Effector memory CD4-positive, alpha-beta T cell (primary cell): ENCODE measurements around the gene ANXA6.

ENCODE experiments used
- DNase-seq, 3 donors: peaks; one replicate each; pipeline ENCODE4 v3.0.0-alpha.2; 2020
- H3K27ac ChIP-seq: 2 replicates; pipeline ENCODE4 v1.7.0; 2013; ENCODE audit warnings: mild to moderate bottlenecking, low read length, moderate library complexity; ENCODE audit not compliant: insufficient read depth, poor library complexity, severe bottlenecking
- H3K27me3 ChIP-seq: replicated peaks from 2 replicates; pipeline ENCODE4 v1.7.0; 2013; ENCODE audit warnings: mild to moderate bottlenecking, low read length; ENCODE audit not compliant: insufficient read depth, control insufficient read depth, poor library complexity, severe bottlenecking
- H3K36me3 ChIP-seq: 2 replicates; pipeline ENCODE4 v1.7.0; 2013; ENCODE audit warnings: mild to moderate bottlenecking, low read length, moderate library complexity; ENCODE audit not compliant: control insufficient read depth, insufficient read depth
- H3K4me1 ChIP-seq: 2 replicates; pipeline ENCODE4 v1.7.0; 2013; ENCODE audit warnings: low read length, mild to moderate bottlenecking; ENCODE audit not compliant: control insufficient read depth, insufficient read depth, poor library complexity, severe bottlenecking
- H3K4me3 ChIP-seq: 2 replicates; pipeline ENCODE4 v1.7.0; 2013; ENCODE audit warnings: low read length, low read depth, mild to moderate bottlenecking; ENCODE audit not compliant: insufficient read depth, poor library complexity, severe bottlenecking
- H3K9me3 ChIP-seq: 2 replicates; pipeline ENCODE4 v1.7.0; 2013; ENCODE audit warnings: mild to moderate bottlenecking, low read length, moderate library complexity; ENCODE audit not compliant: control insufficient read depth

The ANXA6 gene

DNA sequence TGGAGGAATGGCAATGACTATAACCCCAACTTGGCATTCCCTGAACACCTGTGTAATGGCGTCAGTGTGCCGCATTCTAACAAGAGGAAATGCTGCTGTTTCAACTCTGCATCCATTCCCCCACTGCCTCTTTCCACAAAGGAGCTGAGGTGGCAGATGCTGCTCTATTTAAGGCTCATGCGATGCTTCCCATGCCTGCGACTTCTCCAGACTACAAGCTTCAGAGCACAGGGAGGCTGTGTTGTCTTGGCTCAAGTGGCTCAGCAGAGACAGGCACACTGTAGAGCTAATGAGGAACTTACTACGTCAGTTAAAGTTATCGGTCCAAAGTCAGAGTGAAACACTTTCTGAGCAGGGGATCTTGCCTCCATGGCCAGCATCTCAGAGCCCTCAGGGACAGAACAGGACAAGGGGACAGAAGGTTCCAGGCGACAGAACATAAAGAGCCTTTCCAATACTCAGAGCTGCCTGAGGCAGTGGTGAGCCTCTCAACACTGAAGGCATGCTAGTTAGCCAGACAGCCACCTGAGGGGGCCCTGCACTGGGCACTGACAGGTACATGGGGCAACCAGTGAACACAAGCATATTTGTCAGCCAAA, 98.6 kb downstream of the ANXA6 start:
- no peak overlapping the region for H3K27ac ChIP-seq
- DNase-seq: no peak
- H3K27me3 ChIP-seq: no peaks in the 10 kb centered on the region
- H3K4me1 ChIP-seq: peaks cover 13% of the 10 kb centered on the region
- peaks cover 96% of the 10 kb centered on the region for H3K36me3 ChIP-seq
- H3K9me3 ChIP-seq: no peaks in the 10 kb centered on the region
- H3K4me3 ChIP-seq: no peak overlapping the region

DNA sequence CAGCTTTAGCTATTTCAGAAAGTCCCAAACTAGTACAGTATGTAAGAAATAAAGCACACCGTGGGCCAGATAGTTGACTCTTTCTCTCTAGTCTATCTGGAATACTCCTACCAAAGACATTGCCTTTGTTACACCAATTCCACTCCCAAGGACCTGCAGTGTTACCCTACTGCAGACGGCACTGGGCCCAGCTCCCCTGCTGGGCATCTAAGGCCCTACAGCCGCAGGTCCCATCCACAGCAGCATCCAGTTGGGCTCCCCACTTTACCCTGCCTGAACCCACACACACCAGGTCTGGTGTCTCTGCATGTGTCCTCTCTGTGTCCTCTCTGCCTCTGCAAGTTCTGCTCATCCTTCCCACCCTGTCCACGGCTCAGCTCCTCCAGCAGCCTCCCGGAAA, 99.3 kb downstream of the ANXA6 start:
- H3K36me3 ChIP-seq: peaks cover 96% of the 10 kb centered on the region
- H3K4me3 ChIP-seq: no peak overlapping the region
- no peak overlapping the region for H3K27ac ChIP-seq
- no peaks in the 10 kb centered on the region for H3K27me3 ChIP-seq
- no peak for DNase-seq
- no peaks in the 10 kb centered on the region for H3K9me3 ChIP-seq
- H3K4me1 ChIP-seq: peaks cover 13% of the 10 kb centered on the region

DNA sequence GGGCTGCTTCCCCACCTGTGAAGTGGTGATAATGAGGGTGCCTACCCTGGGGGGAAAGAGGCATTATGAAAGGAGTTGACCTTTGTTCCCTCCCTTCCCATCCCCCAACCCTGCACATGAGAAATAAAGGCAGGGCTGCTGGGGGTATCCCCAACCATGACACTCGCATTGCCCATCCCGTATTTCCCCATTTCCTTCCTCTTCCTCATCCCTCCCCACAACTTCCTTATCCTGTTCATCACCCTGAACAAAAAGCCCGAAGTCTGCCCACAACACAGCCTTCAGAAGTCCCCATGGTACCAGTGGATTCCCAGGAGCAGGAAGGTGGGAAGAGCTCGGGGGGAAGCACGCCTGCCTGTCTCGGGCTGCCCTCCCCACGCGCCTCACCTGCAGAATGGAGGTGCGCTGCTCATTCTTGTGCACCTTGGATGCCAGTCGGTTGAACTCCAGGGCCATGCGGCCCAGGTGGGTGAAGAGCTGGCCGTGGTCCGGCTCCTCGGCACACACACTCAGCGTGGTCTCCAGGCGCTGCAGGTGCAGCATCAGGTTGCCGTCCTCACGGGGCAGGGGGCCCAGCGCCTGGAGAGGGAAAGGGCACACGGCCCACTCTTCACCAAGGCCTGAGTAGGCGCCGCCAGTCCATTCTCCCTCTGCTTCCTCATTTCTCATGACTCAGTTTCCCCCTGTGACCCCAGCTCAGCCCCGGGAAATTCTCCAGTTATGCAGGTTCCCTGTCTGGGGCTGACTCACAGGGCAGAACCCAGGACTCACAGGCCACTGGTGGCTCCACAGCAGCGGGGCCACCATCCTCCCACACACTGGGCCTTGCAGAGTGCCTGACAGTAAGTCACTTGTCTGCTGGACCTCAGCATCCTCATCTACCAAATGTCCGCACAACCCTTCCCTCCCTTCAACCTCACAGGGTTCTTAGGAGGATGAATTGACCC, 100.9 kb downstream of the ANXA6 start:
- no peak for DNase-seq
- no peak overlapping the region for H3K4me3 ChIP-seq
- H3K4me1 ChIP-seq: peaks cover 13% of the 10 kb centered on the region

DNA sequence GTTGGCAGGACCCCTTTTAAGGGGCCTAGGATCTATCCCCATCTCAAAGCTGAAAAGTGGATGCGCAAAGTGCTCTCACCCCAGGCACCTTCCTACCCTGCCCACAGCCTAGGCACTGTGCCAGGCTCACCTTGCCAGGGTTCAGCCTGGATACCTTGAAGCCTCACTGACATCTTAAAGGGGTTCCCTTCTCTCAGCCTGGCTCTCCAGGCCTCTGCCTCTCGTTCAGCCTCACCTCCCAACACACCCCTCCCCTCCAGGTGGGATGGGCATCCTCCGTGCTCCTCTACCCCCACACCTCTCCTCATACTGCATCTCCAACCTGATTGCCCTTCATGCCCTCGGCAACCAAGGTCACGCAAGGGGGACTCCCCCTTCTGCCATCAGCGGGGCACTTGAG, 102.2 kb downstream of the ANXA6 start:
- peaks cover 8% of the 10 kb centered on the region for H3K4me1 ChIP-seq
- H3K36me3 ChIP-seq: peaks cover 90% of the 10 kb centered on the region
- H3K9me3 ChIP-seq: no peaks in the 10 kb centered on the region
- no peak overlapping the region for H3K27ac ChIP-seq
- H3K27me3 ChIP-seq: no peaks in the 10 kb centered on the region
- H3K4me3 ChIP-seq: no peak overlapping the region
- no peak for DNase-seq

More for the DNA sequence above, 100.9 kb downstream of the ANXA6 start:
- Histone ChIP-seq H3K27ac (no peak overlapping the region), H3K27me3 (no peaks in the 10 kb centered on the region), H3K36me3 (peaks cover 92% of the 10 kb centered on the region), H3K9me3 (no peaks in the 10 kb centered on the region)

DNA sequence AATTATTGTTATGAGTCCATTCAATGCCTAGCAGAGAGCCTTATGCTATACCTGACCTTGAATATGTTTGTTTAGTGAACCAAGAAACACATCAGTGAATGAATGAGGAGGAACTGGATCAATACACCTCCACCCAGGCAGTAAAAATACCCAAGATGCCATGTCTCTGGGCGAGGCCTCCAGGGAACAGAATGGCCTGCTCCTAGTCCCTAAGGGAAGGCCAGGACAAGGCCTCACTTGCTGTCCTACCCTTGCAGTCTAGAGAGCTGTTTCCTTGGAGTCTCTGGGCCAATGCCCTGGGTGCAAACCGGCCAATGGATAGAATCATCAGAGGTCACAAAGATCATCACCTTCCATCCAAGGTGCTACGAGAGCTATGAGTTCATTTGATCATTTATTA, 102.9 kb downstream of the ANXA6 start:
- Histone ChIP-seq H3K4me1 (peaks cover 1% of the 10 kb centered on the region), H3K27ac (no peak overlapping the region), H3K36me3 (peaks cover 90% of the 10 kb centered on the region), H3K4me3 (no peak overlapping the region), H3K27me3 (no peaks in the 10 kb centered on the region), H3K9me3 (no peaks in the 10 kb centered on the region)
- no peak for DNase-seq

DNA sequence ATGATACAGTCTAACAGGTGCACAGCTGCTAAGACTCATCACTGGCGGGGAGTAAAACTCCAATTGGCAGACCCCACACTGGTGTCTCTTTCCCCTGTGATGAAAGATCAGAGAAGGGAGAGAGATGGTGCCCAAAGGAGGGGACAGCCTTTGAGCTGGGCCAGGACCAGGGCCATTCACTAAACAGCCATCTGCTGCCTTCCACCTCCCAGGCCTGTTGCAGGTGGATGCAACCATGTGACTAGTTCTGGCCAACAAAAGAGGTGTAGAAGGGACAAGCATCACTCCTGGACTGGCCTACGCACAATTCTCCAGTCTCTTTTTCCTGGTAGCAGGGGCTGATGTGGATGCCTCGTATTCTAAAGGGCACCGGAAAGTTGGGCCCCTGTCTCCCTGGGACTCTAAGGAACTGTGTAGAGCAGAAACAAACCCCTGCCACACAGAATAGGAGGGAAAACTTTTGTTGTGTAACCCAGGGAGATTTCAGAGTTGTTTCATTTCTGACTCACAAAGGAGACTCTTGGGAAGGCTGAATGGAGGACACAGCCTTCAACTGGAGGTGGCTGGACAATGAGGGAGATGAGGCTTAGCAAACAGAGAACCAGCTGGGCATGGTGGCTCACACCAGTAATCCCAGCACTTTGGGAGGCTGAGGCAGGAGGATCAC, 103.7 kb downstream of the ANXA6 start:
- H3K4me3 ChIP-seq: no peak overlapping the region
- DNase-seq: no peak
- H3K9me3 ChIP-seq: no peaks in the 10 kb centered on the region
- peaks cover 91% of the 10 kb centered on the region for H3K36me3 ChIP-seq
- H3K27me3 ChIP-seq: no peaks in the 10 kb centered on the region
- H3K4me1 ChIP-seq: no peaks in the 10 kb centered on the region
- no peak overlapping the region for H3K27ac ChIP-seq

DNA sequence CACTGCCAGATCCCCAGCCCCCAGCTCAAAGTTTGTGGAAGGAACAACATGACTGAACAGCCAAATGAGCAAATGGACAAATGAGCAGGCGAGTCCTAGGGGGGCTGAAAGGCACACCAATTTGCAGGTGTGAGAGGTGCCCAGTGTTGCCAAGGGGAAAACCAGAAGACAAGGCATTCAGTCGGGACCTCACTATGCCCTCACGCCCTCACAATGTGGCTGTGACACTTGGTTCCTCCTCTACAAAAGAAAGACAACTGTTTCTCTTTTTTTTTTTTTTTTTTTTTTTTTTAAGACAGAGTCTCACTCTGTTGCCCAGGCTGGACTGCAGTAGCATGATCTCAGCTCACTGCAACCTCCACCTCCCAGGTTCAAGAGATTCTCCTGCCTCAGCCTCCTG, 104.7 kb downstream of the ANXA6 start:
- DNase-seq: no peak
- no peaks in the 10 kb centered on the region for H3K4me1 ChIP-seq
- H3K9me3 ChIP-seq: no peaks in the 10 kb centered on the region
- no peak overlapping the region for H3K27ac ChIP-seq
- no peak overlapping the region for H3K4me3 ChIP-seq
- H3K36me3 ChIP-seq: peaks cover 90% of the 10 kb centered on the region
- H3K27me3 ChIP-seq: no peaks in the 10 kb centered on the region

DNA sequence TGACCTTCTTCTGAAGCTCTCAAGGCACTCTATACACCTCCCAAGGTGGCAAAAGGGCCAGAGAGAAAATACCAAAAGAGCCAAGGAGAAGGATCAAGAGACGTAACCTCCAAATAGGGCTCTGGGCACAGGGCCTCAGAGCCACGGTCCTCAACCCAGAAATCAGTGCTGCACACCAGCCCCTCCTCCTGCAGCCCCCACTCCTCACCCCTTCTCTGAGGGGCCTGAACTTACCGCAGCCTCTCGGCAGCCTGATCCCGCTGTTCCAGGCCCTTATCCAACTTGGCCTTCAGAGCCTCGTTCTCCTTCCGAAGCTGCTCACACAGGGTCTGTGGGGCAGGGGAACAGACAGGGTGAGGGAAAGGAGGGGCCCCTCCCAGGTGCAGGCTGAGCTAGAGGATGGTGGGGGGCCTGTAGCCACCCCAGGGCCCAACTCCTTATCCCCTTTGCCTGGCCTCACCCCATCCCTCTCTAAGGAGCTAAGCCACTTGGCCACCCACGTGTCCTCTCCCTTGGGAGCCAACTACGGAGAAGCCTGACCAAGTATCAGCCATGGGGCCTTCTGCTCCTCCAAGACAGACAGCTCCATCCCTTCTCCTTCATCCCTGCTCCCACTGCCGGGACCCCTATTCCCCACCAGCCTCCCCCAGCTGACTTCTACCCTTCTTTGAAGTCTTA, 105.5 kb downstream of the ANXA6 start:
- DNase-seq: no peak
- Histone ChIP-seq H3K27me3 (no peaks in the 10 kb centered on the region), H3K27ac (no peak overlapping the region), H3K36me3 (peaks cover 90% of the 10 kb centered on the region), H3K9me3 (no peaks in the 10 kb centered on the region), H3K4me3 (no peak overlapping the region), H3K4me1 (no peaks in the 10 kb centered on the region)

DNA sequence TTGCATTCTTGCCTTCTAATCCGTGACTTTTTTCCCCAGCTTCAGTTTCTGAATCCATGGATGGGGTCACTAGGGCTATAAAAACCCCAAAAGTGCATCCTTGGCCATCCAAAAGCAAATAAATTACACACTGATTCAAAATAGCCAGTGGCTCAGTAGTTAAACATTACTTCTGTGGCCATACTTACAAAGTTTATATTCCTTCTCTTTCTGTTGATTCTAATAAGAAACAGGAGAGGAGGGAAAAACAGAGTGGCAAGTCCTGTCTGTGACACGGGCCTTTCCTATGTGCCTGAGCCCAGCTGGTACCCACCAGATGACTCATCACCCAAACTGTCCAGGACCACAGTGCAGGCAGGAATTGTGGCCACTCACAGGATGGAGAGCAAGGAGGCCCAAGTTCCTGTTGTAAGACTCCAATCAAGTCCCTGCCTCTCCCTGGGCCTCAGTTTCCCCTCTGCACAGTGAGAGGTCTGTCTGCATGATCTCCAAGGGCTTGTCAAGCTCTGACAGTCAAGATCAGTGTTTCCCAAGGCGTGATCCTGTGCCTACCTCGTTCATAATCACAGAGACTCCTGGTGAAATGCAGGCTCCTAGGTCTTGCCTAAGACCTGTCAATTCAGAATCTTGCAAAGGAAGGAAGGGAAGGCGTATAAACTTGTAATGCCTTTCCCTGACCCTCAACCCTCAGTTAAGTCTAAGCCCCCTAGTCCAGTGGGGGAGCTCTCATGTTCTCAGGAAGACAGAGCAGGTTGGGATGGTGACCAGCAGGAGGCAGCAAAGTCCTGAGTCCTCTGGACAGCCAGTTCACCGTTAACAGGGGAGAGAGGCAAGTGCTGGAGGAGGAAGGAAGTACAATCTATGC, 106.3 kb downstream of the ANXA6 start:
- Histone ChIP-seq H3K27me3 (no peaks in the 10 kb centered on the region), H3K27ac (no peak overlapping the region), H3K4me1 (no peaks in the 10 kb centered on the region), H3K36me3 (peaks cover 90% of the 10 kb centered on the region), H3K9me3 (no peaks in the 10 kb centered on the region), H3K4me3 (no peak overlapping the region)
- DNase-seq: peak; percentile 39 to 52 (median 47)
